ENCODE data around the gene XPO5. TPM values are rescaled to one million over a fixed set of nuclear protein-coding genes. Genes with fewer than 3 reads are reported as not detected.

XPO5 gene
- total and polyA plus RNA-seq, 2 of the 4 experiments (the other 2 are of a cell fraction) = 29.0 to 30.1 TPM

- in situ Hi-C loops (cut with MboI; ENCODE audit: low sequenced_read_pairs) (no loop called here), intact Hi-C loops (cut with micrococcal nuclease) (no loop called here), dilution Hi-C loops (cut with HindIII; ENCODE audit: low sequenced_read_pairs, unreplicated experiment) (no loop called here)
- ATAC-seq (ENCODE audit: low read depth) (no peak), DNase-seq (no peak)
- Histone ChIP-seq H2BK20ac (ENCODE audit: low read depth, low read length) (no peak overlapping the region), H3K23ac (ENCODE audit: low read depth, low read length) (no peak overlapping the region), H3K18ac (ENCODE audit: low read depth, low read length) (no peak overlapping the region), H4K91ac (ENCODE audit: insufficient read depth, low read depth, low read length) (no peak overlapping the region), H3K79me1 (ENCODE audit: low read depth in 1 of 2, low read length in 2 of 2) (peaks cover 42 to 68% of the 10 kb centered on the region in 2 experiments), H3K9ac (ENCODE audit: low read depth, low read length) (no peak overlapping the region), H2BK5ac (ENCODE audit: low read depth, low read length, poor library complexity, severe bottlenecking) (no peak overlapping the region), H2AK5ac (ENCODE audit: low read depth, low read length) (no peak overlapping the region), H3K9me1 (ENCODE audit: insufficient read depth, low read length) (peaks cover 30% of the 10 kb centered on the region), H3K4me1 (ENCODE audit: control insufficient read depth, insufficient read depth, low read length) (peaks cover under 1% of the 10 kb centered on the region), H3K4me2 (ENCODE audit: low read depth, low read length) (no peak overlapping the region), H3K36me3 (ENCODE audit: control insufficient read depth, insufficient read depth, low read length) (peaks cover 63% of the 10 kb centered on the region), H3K56ac (ENCODE audit: extremely low read depth, insufficient read depth, low read length) (no peak overlapping the region), H3K27me3 (ENCODE audit: control insufficient read depth, insufficient read depth, low read length) (no peaks in the 10 kb centered on the region), H2BK15ac (ENCODE audit: low read depth, low read length) (no peak overlapping the region), H4K5ac (ENCODE audit: low read depth, low read length) (no peak overlapping the region), H3K4me3 (ENCODE audit: insufficient read depth, low read depth, low read length) (no peak overlapping the region), H2AFZ (replicated peaks; ENCODE audit: low read length, poor library complexity) (no peak overlapping the region), H4K8ac (ENCODE audit: low read depth in 2 of 2, low read length in 2 of 2) (no peak overlapping the region), H3K4ac (ENCODE audit: low read depth, low read length) (no peak overlapping the region), H3K27ac (ENCODE audit: insufficient read depth, low read length) (no peak overlapping the region), H3K9me3 (ENCODE audit: control insufficient read depth, insufficient read depth, low read length) (no peaks in the 10 kb centered on the region), H2AK9ac (replicated peaks; ENCODE audit: low read depth, low read length, poor library complexity) (no peak overlapping the region), H3K14ac (replicated peaks; ENCODE audit: low read depth, low read length) (no peak overlapping the region), H4K20me1 (ENCODE audit: insufficient read depth, low read length) (no peaks in the 10 kb centered on the region; the same call in 1 of the 2 replicates), H2BK120ac (ENCODE audit: low read depth, low read length) (no peak overlapping the region)
- 95% methylated on average over 4 of the region's 10 CpGs; no CpG with 5 or more reads in 1 of the 2 experiments for WGBS, 2 experiments (ENCODE audit: extremely low coverage in 2 of 2, insufficient read length in 1 of 2)
- POLR2A ChIA-PET (ENCODE audit: unreplicated experiment) = no interaction called here
- CTCF ChIA-PET = no interaction called here
- no TSS peak for BruUV-seq (replicated peaks)
- TF ChIP-seq CHD1 (IDR thresholded peaks at IDR 0.05; ENCODE audit: low read depth, low read length) (no peak), RCOR1 (IDR thresholded peaks at IDR 0.05; ENCODE audit: insufficient replicate concordance, low read length) (no peak), ELK1 (IDR thresholded peaks at IDR 0.05; ENCODE audit: borderline replicate concordance, low read depth, low read length) (no peak), FOS (IDR thresholded peaks at IDR 0.05; ENCODE audit: low read depth, low read length) (no peak), BHLHE40 (IDR thresholded peaks at IDR 0.05; ENCODE audit: low read depth, low read length) (no peak), CTCF (conservative IDR thresholded peaks at IDR 0.05; ENCODE audit: low read depth, low read length) (no peak), POLR2A (IDR thresholded peaks at IDR 0.05; ENCODE audit: low read depth, low read length) (no peak), MAZ (IDR thresholded peaks at IDR 0.05; ENCODE audit: borderline replicate concordance, low read depth, low read length) (no peak), SMC3 (IDR thresholded peaks at IDR 0.05; ENCODE audit: low read depth, low read length) (no peak)
Observed at GRCh38 chr6:43621836-43622180, 46.0 kb upstream of the XPO5 start.
